Brain pericyte (primary cell): ENCODE data around the gene COQ5.
"Not testable (repeated sequence)": the region's sequence is repeated elsewhere in the genome, so short reads cannot be mapped to it uniquely, and the experiment has no call there.

ENCODE experiments used
- DNase-seq: peaks from one replicate; pipeline ENCODE4 v3.0.0-alpha.2; 2012; ENCODE audit warnings: low read depth, low spot score

Gene COQ5

GRCh38 chr12:120528861-120529525 lies at the start of gene COQ5:
Gene COQ5, minus strand, starts transcription at chr12:120529158. Its CDS starts 17 bp downstream, at chr12:120529141.
- peak; percentile 58 for DNase-seq

GRCh38 chr12:120574106-120574505 lies 45.1 kb upstream of the COQ5 start:
- DNase-seq, result no peak

- DNase-seq, result no peak
Observed at GRCh38 chr12:120573560-120573959, 44.6 kb upstream of the COQ5 start.

- no peak for DNase-seq
Observed at GRCh38 chr12:120571299-120571698, 42.3 kb upstream of the COQ5 start.

GRCh38 chr12:120563495-120563894 lies 34.5 kb upstream of the COQ5 start:
- DNase-seq, result no peak

- no peak for DNase-seq
Observed at GRCh38 chr12:120562906-120563305, 33.9 kb upstream of the COQ5 start.

- DNase-seq, result no peak
Observed at GRCh38 chr12:120557589-120557988, 28.6 kb upstream of the COQ5 start.

- DNase-seq, result no peak
Observed at GRCh38 chr12:120554678-120555077, 25.7 kb upstream of the COQ5 start.

GRCh38 chr12:120546050-120546386 lies 17.1 kb upstream of the COQ5 start:
- no peak for DNase-seq

- no peak for DNase-seq
Observed at GRCh38 chr12:120544691-120545090, 15.7 kb upstream of the COQ5 start.

GRCh38 chr12:120542166-120542565 lies 13.2 kb upstream of the COQ5 start:
- no peak for DNase-seq

GRCh38 chr12:120540445-120540844 lies 11.5 kb upstream of the COQ5 start:
- no peak for DNase-seq

- no peak for DNase-seq
Observed at GRCh38 chr12:120539303-120539702, 10.3 kb upstream of the COQ5 start.

GRCh38 chr12:120538281-120539156 lies 9.6 kb upstream of the COQ5 start:
- DNase-seq, result no peak

- no peak for DNase-seq
Observed at GRCh38 chr12:120537856-120538220, 8.9 kb upstream of the COQ5 start.

- no peak for DNase-seq
Observed at GRCh38 chr12:120536064-120536791, 7.3 kb upstream of the COQ5 start.

- no peak for DNase-seq
Observed at GRCh38 chr12:120534703-120535655, 6.0 kb upstream of the COQ5 start.

GRCh38 chr12:120534203-120534702 lies 5.3 kb upstream of the COQ5 start, which contains the start of gene RNF10:
Gene RNF10, plus strand, starts transcription at chr12:120534356. Its CDS starts 456 bp downstream, at chr12:120534812.
- no peak for DNase-seq

GRCh38 chr12:120532701-120533238 lies 3.8 kb upstream of the COQ5 start:
- no peak for DNase-seq

- DNase-seq, result not testable (repeated sequence)
Observed at GRCh38 chr12:120530418-120530761, 1.4 kb upstream of the COQ5 start.
